HUES48 (cell line): ENCODE data around the gene CREBL2.
"Not testable (repeated sequence)": the region's sequence is repeated elsewhere in the genome, so short reads cannot be mapped to it uniquely, and the experiment has no call there.

Experiments
- H3K27ac ChIP-seq: one replicate; pipeline ENCODE4 v1.7.0; 2013; ENCODE audit warnings: low read depth, low read length, inconsistent platforms
- H3K27me3 ChIP-seq: 2 replicates; pipeline ENCODE4 v1.6.1; 2013; ENCODE audit warnings: mild to moderate bottlenecking, low read length; ENCODE audit not compliant: control insufficient read depth, insufficient read depth
- H3K36me3 ChIP-seq: 2 replicates; pipeline ENCODE4 v1.6.1; 2013; ENCODE audit warnings: low read length; ENCODE audit not compliant: control insufficient read depth, insufficient read depth
- H3K4me1 ChIP-seq: 2 replicates; pipeline ENCODE4 v1.6.1; 2013; ENCODE audit warnings: mild to moderate bottlenecking, low read length; ENCODE audit not compliant: control insufficient read depth, insufficient read depth
- H3K4me3 ChIP-seq: 2 replicates; pipeline ENCODE4 v1.5.1; 2013; ENCODE audit warnings: mild to moderate bottlenecking, low read depth, low read length
- H3K9ac ChIP-seq: 2 replicates; pipeline ENCODE4 v1.6.1; 2013; ENCODE audit warnings: mild to moderate bottlenecking, low read depth, low read length, moderate library complexity
- H3K9me3 ChIP-seq: 2 replicates; pipeline ENCODE4 v1.6.1; 2013; ENCODE audit warnings: low read length; ENCODE audit not compliant: control insufficient read depth, insufficient read depth

CREBL2 gene

GRCh38 chr12:12611512-12612306 lies at the start of gene CREBL2:
CREBL2 (plus strand) TSS chr12:12611876; CDS start chr12:12612173, 297 bp downstream.
- Histone ChIP-seq H3K27ac (peak within 1 kb of the TSS; percentile 94), H3K4me1 (peaks cover 9% of the 10 kb centered on the region), H3K4me3 (peak within 1 kb of the TSS; percentile 97)

GRCh38 chr12:12562016-12562483 lies 49.6 kb upstream of the CREBL2 start:
- Histone ChIP-seq H3K4me1 (peaks cover 36% of the 10 kb centered on the region), H3K27ac (peak overlapping the region; percentile 96), H3K36me3 (no peaks in the 10 kb centered on the region), H3K27me3 (no peaks in the 10 kb centered on the region), H3K9ac (peak overlapping the region; percentile 90), H3K4me3 (peak overlapping the region; percentile 79), H3K9me3 (peaks cover 8% of the 10 kb centered on the region)

More at GRCh38 chr12:12611512-12612306, at the start of gene CREBL2:
- Histone ChIP-seq H3K36me3 (no peaks in the 10 kb centered on the region), H3K9me3 (no peaks in the 10 kb centered on the region), H3K9ac (peak within 1 kb of the TSS; percentile 62), H3K27me3 (no peaks in the 10 kb centered on the region)

GRCh38 chr12:12562585-12563261 lies 49.0 kb upstream of the CREBL2 start, which contains the start of gene DUSP16:
DUSP16 (minus strand) TSS chr12:12562863; CDS start chr12:12521098, 41,765 bp downstream.
- peak within 1 kb of the TSS; percentile 96 for H3K27ac ChIP-seq
- H3K4me1 ChIP-seq, result peaks cover 33% of the 10 kb centered on the region
- H3K9me3 ChIP-seq, result peaks cover 8% of the 10 kb centered on the region
- no peaks in the 10 kb centered on the region for H3K36me3 ChIP-seq
- H3K9ac ChIP-seq, result peak within 1 kb of the TSS; percentile 90
- H3K4me3 ChIP-seq, result peak within 1 kb of the TSS; percentile 79
- no peaks in the 10 kb centered on the region for H3K27me3 ChIP-seq

- peaks cover 8% of the 10 kb centered on the region for H3K9me3 ChIP-seq
- H3K27me3 ChIP-seq, result no peaks in the 10 kb centered on the region
- peaks cover 26% of the 10 kb centered on the region for H3K4me1 ChIP-seq
- H3K36me3 ChIP-seq, result no peaks in the 10 kb centered on the region
- H3K9ac ChIP-seq, result peak overlapping the region; percentile 58; the same call in 1 of the 2 replicates
- peak overlapping the region; percentile 77 for H3K27ac ChIP-seq
- peak overlapping the region; percentile 64 for H3K4me3 ChIP-seq
These were observed 48.3 kb upstream of the CREBL2 start for GRCh38 chr12:12563290-12563928.

- Histone ChIP-seq H3K9ac (no peak overlapping the region), H3K9me3 (peaks cover 8% of the 10 kb centered on the region), H3K27ac (no peak overlapping the region), H3K4me3 (no peak overlapping the region), H3K36me3 (no peaks in the 10 kb centered on the region), H3K27me3 (no peaks in the 10 kb centered on the region), H3K4me1 (peaks cover 11% of the 10 kb centered on the region)
These were observed 46.8 kb upstream of the CREBL2 start for GRCh38 chr12:12564911-12565310.

- not testable (repeated sequence) for H3K27ac ChIP-seq, H3K27me3 ChIP-seq, H3K4me3 ChIP-seq, H3K36me3 ChIP-seq, H3K9me3 ChIP-seq, H3K9ac ChIP-seq
- H3K4me1 ChIP-seq, result peaks cover 10% of the 10 kb centered on the region
These were observed 45.7 kb upstream of the CREBL2 start for GRCh38 chr12:12565971-12566370.

- H3K4me3 ChIP-seq, result no peak overlapping the region
- H3K9me3 ChIP-seq, result no peaks in the 10 kb centered on the region
- no peaks in the 10 kb centered on the region for H3K4me1 ChIP-seq
- no peaks in the 10 kb centered on the region for H3K27me3 ChIP-seq
- H3K36me3 ChIP-seq, result no peaks in the 10 kb centered on the region
- H3K9ac ChIP-seq, result no peak overlapping the region
- no peak overlapping the region for H3K27ac ChIP-seq
These were observed 39.0 kb upstream of the CREBL2 start for GRCh38 chr12:12572659-12573058.

- no peaks in the 10 kb centered on the region for H3K27me3 ChIP-seq
- H3K9ac ChIP-seq, result no peak overlapping the region
- no peaks in the 10 kb centered on the region for H3K36me3 ChIP-seq
- H3K9me3 ChIP-seq, result no peaks in the 10 kb centered on the region
- H3K27ac ChIP-seq, result no peak overlapping the region
- no peak overlapping the region for H3K4me3 ChIP-seq
- no peaks in the 10 kb centered on the region for H3K4me1 ChIP-seq
These were observed 33.9 kb upstream of the CREBL2 start for GRCh38 chr12:12577786-12578185.

- not testable (repeated sequence) for H3K9me3 ChIP-seq, H3K9ac ChIP-seq, H3K27me3 ChIP-seq, H3K36me3 ChIP-seq, H3K4me3 ChIP-seq, H3K4me1 ChIP-seq, H3K27ac ChIP-seq
These were observed 31.0 kb upstream of the CREBL2 start for GRCh38 chr12:12580716-12581115.

- no peaks in the 10 kb centered on the region for H3K4me1 ChIP-seq
- H3K9ac ChIP-seq, result no peak overlapping the region
- no peaks in the 10 kb centered on the region for H3K27me3 ChIP-seq
- H3K9me3 ChIP-seq, result no peaks in the 10 kb centered on the region
- no peak overlapping the region for H3K27ac ChIP-seq
- no peak overlapping the region for H3K4me3 ChIP-seq
- no peaks in the 10 kb centered on the region for H3K36me3 ChIP-seq
These were observed 29.3 kb upstream of the CREBL2 start for GRCh38 chr12:12582193-12582881.
